GM13977 (cell line): ENCODE results near the gene ZCCHC8.
"Not testable (repeated sequence)": the region's sequence is repeated elsewhere in the genome, so short reads cannot be mapped to it uniquely, and the experiment has no call there.

Experiments used
- DNase-seq: peaks from one replicate; pipeline ENCODE4 v3.0.0; 2012; ENCODE audit warnings: low spot score
- CTCF ChIP-seq: IDR thresholded peaks from 2 replicates; pipeline ENCODE4 v1.5.1; 2012; ENCODE audit warnings: mild to moderate bottlenecking, control low read depth; ENCODE audit not compliant: insufficient read depth; ENCODE audit errors: extremely low read depth, missing control alignments
- in situ Hi-C: fragments of 300-500 bp; cut with MboI; formaldehyde crosslinking; loops from one replicate; pipeline ENCODE4 v1.12.0; 2022; ENCODE audit warnings: low sequenced_read_pairs, low pct_unique_long_range_greater_than_20kb, mixed read lengths, inconsistent platforms; ENCODE audit not compliant: unreplicated experiment

Gene ZCCHC8

GRCh38 chr12:122452701-122453285 lies 47.9 kb downstream of the ZCCHC8 start:
- in situ Hi-C loops = no loop called here
- no peak for DNase-seq
- no peak for TF ChIP-seq CTCF

- in situ Hi-C loops = no loop called here
- no peak for DNase-seq
These were observed 51.4 kb downstream of the ZCCHC8 start for GRCh38 chr12:122449317-122449716.

GRCh38 chr12:122447825-122448224 lies 52.9 kb downstream of the ZCCHC8 start:
- in situ Hi-C loops, DNase-seq: not testable (repeated sequence)

More at GRCh38 chr12:122449317-122449716, 51.4 kb downstream of the ZCCHC8 start:
- TF ChIP-seq CTCF = no peak

- DNase-seq, in situ Hi-C loops: not testable (repeated sequence)
These were observed 54.3 kb downstream of the ZCCHC8 start for GRCh38 chr12:122446390-122446789.

- DNase-seq, in situ Hi-C loops: not testable (repeated sequence)
These were observed 56.7 kb downstream of the ZCCHC8 start for GRCh38 chr12:122444071-122444470.

- in situ Hi-C loops, DNase-seq: not testable (repeated sequence)
These were observed 61.9 kb downstream of the ZCCHC8 start for GRCh38 chr12:122438822-122439221.

GRCh38 chr12:122437656-122438121 lies 63.0 kb downstream of the ZCCHC8 start:
- in situ Hi-C loops = no loop called here
- peak; percentile 3 for DNase-seq
- no peak for TF ChIP-seq CTCF

- DNase-seq = no peak
- no peak for TF ChIP-seq CTCF
- in situ Hi-C loops = no loop called here
These were observed 65.5 kb downstream of the ZCCHC8 start for GRCh38 chr12:122435186-122435585.

GRCh38 chr12:122429043-122429442 lies 71.7 kb downstream of the ZCCHC8 start:
- DNase-seq, in situ Hi-C loops: not testable (repeated sequence)
